Lung (tissue), 12 donors: ENCODE measurements around the gene NOSTRIN. TPM values are rescaled to one million over a fixed set of nuclear protein-coding genes. Genes with fewer than 3 reads are reported as not detected.

Source experiments
- ATAC-seq: fragments of 200-7000 bp; cut with Tn5 transposase; one replicate; pipeline ENCODE4 v1.9.1; 2020; ENCODE audit warnings: moderate number of reproducible peaks; ENCODE audit not compliant: insufficient read depth, low FRiP score
- DNase-seq, 3 donors: peaks; one replicate each; pipeline ENCODE4 v3.0.0-alpha.2; 2013 to 2017
- H3K27ac ChIP-seq, 2 donors: one replicate each; pipeline ENCODE4 v1.5.1; 2013; ENCODE audit warnings: mild to moderate bottlenecking in 2 of 2, moderate library complexity in 2 of 2, control low read depth in 1 of 2, inconsistent platforms in 1 of 2, low read depth in 1 of 2, low read length in 1 of 2
- H3K27me3 ChIP-seq, 3 donors: one replicate each; pipeline ENCODE4 v1.5.1; 2013; ENCODE audit warnings: low read length in 2 of 3; ENCODE audit not compliant: control insufficient read depth in 3 of 3, insufficient read depth in 3 of 3
- H3K36me3 ChIP-seq, 4 donors: one replicate each; pipeline ENCODE4 v1.5.1; 2013; ENCODE audit warnings: low read length in 4 of 4, mild to moderate bottlenecking in 1 of 4, moderate library complexity in 1 of 4; ENCODE audit not compliant: control insufficient read depth in 4 of 4, insufficient read depth in 4 of 4
- H3K4me1 ChIP-seq, 5 donors: one replicate each; pipeline ENCODE4 v1.5.1; 2013; ENCODE audit warnings: low read length in 5 of 5, mild to moderate bottlenecking in 2 of 5, moderate library complexity in 1 of 5; ENCODE audit not compliant: control insufficient read depth in 5 of 5, insufficient read depth in 5 of 5
- H3K4me3 ChIP-seq: one replicate; pipeline ENCODE4 v1.5.1; 2013; ENCODE audit warnings: mild to moderate bottlenecking, control low read depth, moderate library complexity
- H3K9ac ChIP-seq, 2 donors: one replicate each; pipeline ENCODE4 v1.5.1; 2013; ENCODE audit warnings: low read length in 2 of 2, control low read depth in 1 of 2; ENCODE audit not compliant: insufficient read depth in 1 of 2
- H3K9me3 ChIP-seq, 4 donors: one replicate each; pipeline ENCODE4 v1.5.1; 2013; ENCODE audit warnings: low read length in 3 of 4, mild to moderate bottlenecking in 1 of 4, moderate library complexity in 1 of 4; ENCODE audit not compliant: control insufficient read depth in 4 of 4, insufficient read depth in 3 of 4
- CTCF ChIP-seq: IDR thresholded peaks from 2 replicates; pipeline ENCODE4 v1.5.1; 2012; ENCODE audit warnings: mild to moderate bottlenecking; ENCODE audit errors: control extremely low read depth, extremely low read depth
- WGBS, 2 donors: extraction: QIAGEN DNeasy Blood & Tissue Kit; methylation state at CpG; one replicate each; pipeline ENCODE4 v1.1.7; 2013; 5-methylcytosine and 5-hydroxymethylcytosine counted together
- polyA plus RNA-seq, 2 donors: library from polyadenylated mRNA; stranded (reverse); fragments of 200-250 nt; gene quantifications; one replicate each; pipeline ENCODE4 v1.2.1, GENCODE V29; 2013
- total RNA-seq, 2 donors: library from RNA; depleted of rRNA in 1 of 2; stranded (reverse); fragments of >200 nt in 1 of 2; gene quantifications; one replicate each; pipeline ENCODE4 v1.2.1, GENCODE V29; 2014 to 2021
- donor health status: control.
- donor health status: control.
- donor health status: Bipolar disorder and iron deficiency.
- donor health status: healthy.
- donor health status: DM: yes; HTN: yes; CAD: no.

The NOSTRIN gene
- total and polyA plus RNA-seq, 4 donors = 15.5 to 57.5 (median 33.7) TPM

- Histone ChIP-seq H3K9ac (no peak overlapping the region), H3K9me3 (peaks cover 0 to 2% (median 0%) of the 10 kb centered on the region in 4 donors), H3K27me3 (no peaks in the 10 kb centered on the region), H3K27ac (no peak overlapping the region), H3K36me3 (peaks cover 0 to 5% (median 2%) of the 10 kb centered on the region in 4 donors), H3K4me1 (peaks cover 0 to 9% (median 1%) of the 10 kb centered on the region in 5 donors), H3K4me3 (no peak overlapping the region)
- no peak for TF ChIP-seq CTCF
- ATAC-seq (no peak), DNase-seq (no peak)
- 85 to 100% methylated on average over 2 of the region's 2 CpGs for WGBS, 2 donors
Measured at GRCh38 chr2:168773128-168773527, 29.3 kb upstream of the NOSTRIN start.

GRCh38 chr2:168773719-168774521, 28.5 kb upstream of the NOSTRIN start:
- TF ChIP-seq CTCF = peak; percentile 66
- Histone ChIP-seq H3K9ac (no peak overlapping the region), H3K4me1 (peaks cover 0 to 9% (median 1%) of the 10 kb centered on the region in 5 donors), H3K27ac (no peak overlapping the region), H3K36me3 (peaks cover 0 to 5% (median 2%) of the 10 kb centered on the region in 4 donors), H3K4me3 (no peak overlapping the region), H3K9me3 (peaks cover 0 to 2% (median 0%) of the 10 kb centered on the region in 4 donors), H3K27me3 (no peaks in the 10 kb centered on the region)
- DNase-seq = peak; percentile 25 to 51 (median 46)
- ATAC-seq = peak; percentile 81
- 52 to 60% methylated on average over 9 of the region's 9 CpGs for WGBS, 2 donors

- 0% methylated on average over 1 of the region's 1 CpG for WGBS, 2 donors
- Histone ChIP-seq H3K9me3 (peaks cover 0 to 2% (median 0%) of the 10 kb centered on the region in 4 donors), H3K9ac (no peak overlapping the region), H3K4me1 (peaks cover 0 to 9% (median 2%) of the 10 kb centered on the region in 5 donors), H3K27me3 (no peaks in the 10 kb centered on the region), H3K27ac (no peak overlapping the region), H3K36me3 (no peaks in the 10 kb centered on the region), H3K4me3 (no peak overlapping the region)
- DNase-seq = no peak
- no peak for ATAC-seq
- TF ChIP-seq CTCF = no peak
Measured at GRCh38 chr2:168775837-168776236, 26.6 kb upstream of the NOSTRIN start.
